ENCODE results near the gene COL4A2.

GRCh38 chr13:110344320-110344719, 37.2 kb downstream of the COL4A2 start:
- no peak for TF ChIP-seq EZH2 (IDR thresholded peaks at IDR 0.05)
- no peak for TF ChIP-seq CTCF (IDR thresholded peaks at IDR 0.05 in 2 of 3, conservative IDR thresholded peaks at IDR 0.05 in 1 of 3; ENCODE audit: borderline replicate concordance in 1 of 3, insufficient read depth in 1 of 3, low read depth in 2 of 3, low read length in 2 of 3)
- no peak for TF ChIP-seq REST (IDR thresholded peaks at IDR 0.05; ENCODE audit: low read depth)
- no peak for TF ChIP-seq MAX (IDR thresholded peaks at IDR 0.05)
